GM12873 (cell line): ENCODE data around the gene C8B.
A peak's percentile ranks its signal among the peaks of the same experiment; 100 is the strongest.

Source experiments
- CTCF ChIP-seq: IDR thresholded peaks from 2 replicates; pipeline ENCODE4 v1.5.1; 2012; ENCODE audit warnings: low read depth, mild to moderate bottlenecking, moderate library complexity, low read length, control low read depth; ENCODE audit not compliant: insufficient read depth; ENCODE audit errors: missing control alignments

C8B gene

DNA sequence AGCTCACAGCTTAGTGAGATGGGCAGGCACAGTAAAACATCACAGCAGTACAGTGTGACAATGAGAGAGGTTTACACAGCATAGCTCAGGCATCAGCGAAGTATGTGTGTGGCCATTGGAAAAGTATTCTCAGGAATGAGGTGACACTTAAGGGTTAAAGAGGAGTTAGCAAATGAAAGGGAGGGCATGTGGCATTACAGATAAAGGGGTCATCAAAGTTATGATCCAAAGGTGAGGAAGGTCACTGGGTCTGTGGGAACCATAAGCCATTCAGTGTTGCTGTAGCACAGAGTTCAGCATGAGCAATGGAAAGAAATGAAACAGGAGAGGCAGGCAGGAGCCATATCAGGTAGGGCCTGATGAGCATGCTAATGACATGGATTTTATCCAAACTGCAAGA, 4.5 kb upstream of the C8B start:
- TF ChIP-seq CTCF: no peak

DNA sequence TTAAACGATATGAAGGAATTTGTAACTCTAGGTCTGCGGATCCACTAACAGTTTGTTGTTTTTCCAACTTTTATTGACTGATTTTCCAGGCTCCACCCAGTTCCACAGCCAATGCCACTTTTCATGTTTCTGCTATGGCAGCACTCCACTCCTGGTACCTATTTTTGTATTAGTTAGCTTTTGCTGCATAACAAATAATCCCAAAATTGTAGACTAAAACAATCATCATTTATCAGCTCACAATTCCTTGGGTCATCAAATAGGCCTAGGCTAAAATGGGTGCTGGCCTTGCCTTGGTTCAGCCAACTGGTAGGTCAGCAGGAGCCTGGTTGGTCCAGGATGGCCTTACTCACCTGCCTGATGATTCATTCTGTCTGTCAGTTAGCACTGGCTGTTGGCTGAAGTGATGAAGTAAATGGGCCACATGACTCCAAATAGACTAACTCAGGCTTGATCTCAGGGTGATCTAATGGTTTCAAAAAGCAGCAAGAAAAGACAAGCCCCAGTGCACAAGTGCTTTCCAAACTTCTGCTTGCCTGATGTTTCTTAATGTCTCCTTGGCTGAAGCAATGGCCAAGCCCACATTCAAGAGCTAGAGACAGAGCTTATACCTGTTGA, 3.2 kb upstream of the C8B start:
- no peak for TF ChIP-seq CTCF

- peak; percentile 54 for TF ChIP-seq CTCF
Observed at GRCh38 chr1:56967900-56968832, 2.4 kb upstream of the C8B start.

GRCh38 chr1:56967355-56967754, 1.5 kb upstream of the C8B start:
- TF ChIP-seq CTCF: no peak

- TF ChIP-seq CTCF: no peak
Observed at GRCh38 chr1:56966698-56966999, 834 bp upstream of the C8B start.

GRCh38 chr1:56965191-56965590, 624 bp downstream of the C8B start:
- no peak for TF ChIP-seq CTCF

DNA sequence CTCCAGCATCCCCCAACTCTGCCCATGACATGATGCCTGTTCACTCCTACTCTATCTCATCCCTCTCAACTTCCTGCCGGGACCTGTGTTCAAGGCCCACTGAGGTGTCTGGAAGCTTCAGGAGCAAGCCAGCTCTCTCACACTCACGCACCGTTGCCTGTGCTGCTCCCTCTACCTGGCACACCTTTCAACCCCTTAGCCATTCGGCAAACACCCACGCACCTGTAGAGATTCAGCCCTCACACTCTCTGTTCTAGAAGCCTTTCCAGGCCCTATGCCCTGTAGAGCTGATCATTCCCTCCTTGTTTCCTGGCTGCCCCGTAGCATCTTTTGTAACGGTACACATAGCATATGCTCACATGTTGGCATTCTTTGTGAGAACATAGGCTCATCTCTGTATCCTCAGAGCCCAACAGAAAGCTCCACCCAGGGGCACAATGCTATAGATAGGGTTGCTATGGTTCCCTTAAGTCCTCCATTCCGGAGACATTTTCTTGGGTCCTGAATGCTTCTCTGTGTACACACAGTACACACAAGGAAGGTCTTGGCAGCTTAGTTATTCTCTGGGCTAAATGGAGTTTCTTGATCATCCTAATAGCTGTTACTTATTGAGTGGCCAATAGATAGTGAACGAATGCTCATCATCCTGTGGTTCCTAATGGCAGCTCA, 1.3 kb downstream of the C8B start:
- no peak for TF ChIP-seq CTCF
